Measurements from ENCODE around the gene TIMP3.

The TIMP3 gene

GRCh38 chr22:32765132-32765618 lies 36.3 kb upstream of the TIMP3 start:
- H3K4me3 ChIP-seq (ENCODE audit: low read depth, low read length) = no peak overlapping the region
- no peak for DNase-seq (ENCODE audit: low read depth)
- TF ChIP-seq MAX (IDR thresholded peaks at IDR 0.05; ENCODE audit: low read depth, low read length) (no peak), MYC (IDR thresholded peaks at IDR 0.05; ENCODE audit: low read depth, low read length) (no peak), CTCF (IDR thresholded peaks at IDR 0.05; ENCODE audit: low read depth, low read length) (no peak), POLR2A (IDR thresholded peaks at IDR 0.05; ENCODE audit: extremely low read depth, insufficient read length) (no peak)

- TF ChIP-seq MAX (IDR thresholded peaks at IDR 0.05; ENCODE audit: low read depth, low read length) (no peak), POLR2A (IDR thresholded peaks at IDR 0.05; ENCODE audit: extremely low read depth, insufficient read length) (no peak), MYC (IDR thresholded peaks at IDR 0.05; ENCODE audit: low read depth, low read length) (no peak), CTCF (IDR thresholded peaks at IDR 0.05; ENCODE audit: low read depth, low read length) (no peak)
- no peak overlapping the region for H3K4me3 ChIP-seq (ENCODE audit: low read depth, low read length)
- DNase-seq (ENCODE audit: low read depth) = no peak
Observed at GRCh38 chr22:32771756-32772155, 29.7 kb upstream of the TIMP3 start.

DNA sequence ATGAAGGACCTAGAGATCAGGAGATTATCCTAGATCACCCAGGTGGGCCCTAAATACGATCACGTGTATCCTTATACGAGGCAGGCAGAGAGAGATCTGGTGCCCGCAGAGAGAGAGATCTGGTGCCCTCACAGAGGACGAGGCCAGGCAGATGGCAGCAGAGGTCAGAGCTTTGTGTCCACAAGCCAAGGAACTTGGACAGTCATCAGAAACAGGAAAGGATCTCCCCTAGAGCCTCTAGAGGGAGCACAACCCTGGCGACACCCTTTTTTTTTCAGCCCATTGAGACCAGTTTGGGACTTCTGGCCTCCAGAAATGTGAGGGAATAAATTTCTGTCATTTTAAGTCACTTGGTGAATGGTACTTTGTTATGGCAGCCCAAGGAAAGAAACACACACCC lies 25.5 kb upstream of the TIMP3 start:
- peak; percentile 34 for DNase-seq (ENCODE audit: low read depth)
- TF ChIP-seq MYC (IDR thresholded peaks at IDR 0.05; ENCODE audit: low read depth, low read length) (no peak), CTCF (IDR thresholded peaks at IDR 0.05; ENCODE audit: low read depth, low read length) (peak; percentile 61)
- no peak overlapping the region for H3K4me3 ChIP-seq (ENCODE audit: low read depth, low read length)

GRCh38 chr22:32776397-32776796 lies 25.1 kb upstream of the TIMP3 start:
- DNase-seq (ENCODE audit: low read depth) = no peak
- H3K4me3 ChIP-seq (ENCODE audit: low read depth, low read length) = no peak overlapping the region
- no peak for TF ChIP-seq MAX (IDR thresholded peaks at IDR 0.05; ENCODE audit: low read depth, low read length)
- no peak for TF ChIP-seq CTCF (IDR thresholded peaks at IDR 0.05; ENCODE audit: low read depth, low read length)
- TF ChIP-seq MYC (IDR thresholded peaks at IDR 0.05; ENCODE audit: low read depth, low read length) = no peak
- TF ChIP-seq POLR2A (IDR thresholded peaks at IDR 0.05; ENCODE audit: extremely low read depth, insufficient read length) = no peak

GRCh38 chr22:32776802-32777201 lies 24.7 kb upstream of the TIMP3 start:
- no peak overlapping the region for H3K4me3 ChIP-seq (ENCODE audit: low read depth, low read length)
- DNase-seq (ENCODE audit: low read depth) = no peak
- TF ChIP-seq CTCF (IDR thresholded peaks at IDR 0.05; ENCODE audit: low read depth, low read length) (no peak), MAX (IDR thresholded peaks at IDR 0.05; ENCODE audit: low read depth, low read length) (no peak)

DNA sequence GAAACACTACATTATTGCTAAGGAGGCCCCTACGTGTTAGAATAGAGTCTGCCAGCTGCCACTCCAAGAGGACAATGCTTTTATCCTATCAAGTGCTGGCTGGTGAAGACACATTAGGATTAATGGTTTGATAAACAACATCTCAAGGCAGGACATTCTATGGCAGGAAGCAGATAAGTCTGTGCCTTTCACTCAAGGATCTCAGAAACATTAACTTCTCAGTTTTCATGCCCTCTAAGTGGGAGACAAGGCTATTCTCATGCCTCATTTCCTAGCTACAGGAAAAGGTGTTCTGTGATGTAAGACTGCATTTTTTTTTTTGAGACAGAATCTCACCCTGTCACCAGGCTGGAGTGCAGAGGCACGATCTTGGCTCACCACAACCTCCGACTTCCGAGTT lies 23.5 kb upstream of the TIMP3 start:
- no peak overlapping the region for H3K4me3 ChIP-seq (ENCODE audit: low read depth, low read length)
- DNase-seq (ENCODE audit: low read depth) = no peak
- TF ChIP-seq MYC (IDR thresholded peaks at IDR 0.05; ENCODE audit: low read depth, low read length) = no peak

Measured in NB4 (cell line).